LNCaP clone FGC (cell line): ENCODE results near the gene KRTAP17-1.

Source experiments
- DNase-seq: peaks from one replicate; pipeline ENCODE4 v3.0.0-alpha.2; 2011; ENCODE audit warnings: low read depth
- H3K4me3 ChIP-seq: 2 replicates; pipeline ENCODE4 v1.5.1; 2011; ENCODE audit warnings: mild to moderate bottlenecking, low read depth, low read length, control low read depth
- TF ChIP-seq, protein P1 (sequence below): IDR thresholded peaks from 2 replicates; pipeline ENCODE4 v1.5.1; 2012; ENCODE audit warnings: mild to moderate bottlenecking; ENCODE audit not compliant: control insufficient read depth, insufficient read depth; ENCODE audit errors: extremely low read depth

Gene KRTAP17-1

GRCh38 chr17:41301916-41302901 is 13.3 kb downstream of the KRTAP17-1 start, which contains the start of gene KRTAP29-1:
TSS of gene KRTAP29-1 (minus strand) at chr17:41302851. CDS start at chr17:41302851, 0 bp downstream.
- no peak within 1 kb of the TSS for H3K4me3 ChIP-seq
- TF ChIP-seq, protein P1, sequence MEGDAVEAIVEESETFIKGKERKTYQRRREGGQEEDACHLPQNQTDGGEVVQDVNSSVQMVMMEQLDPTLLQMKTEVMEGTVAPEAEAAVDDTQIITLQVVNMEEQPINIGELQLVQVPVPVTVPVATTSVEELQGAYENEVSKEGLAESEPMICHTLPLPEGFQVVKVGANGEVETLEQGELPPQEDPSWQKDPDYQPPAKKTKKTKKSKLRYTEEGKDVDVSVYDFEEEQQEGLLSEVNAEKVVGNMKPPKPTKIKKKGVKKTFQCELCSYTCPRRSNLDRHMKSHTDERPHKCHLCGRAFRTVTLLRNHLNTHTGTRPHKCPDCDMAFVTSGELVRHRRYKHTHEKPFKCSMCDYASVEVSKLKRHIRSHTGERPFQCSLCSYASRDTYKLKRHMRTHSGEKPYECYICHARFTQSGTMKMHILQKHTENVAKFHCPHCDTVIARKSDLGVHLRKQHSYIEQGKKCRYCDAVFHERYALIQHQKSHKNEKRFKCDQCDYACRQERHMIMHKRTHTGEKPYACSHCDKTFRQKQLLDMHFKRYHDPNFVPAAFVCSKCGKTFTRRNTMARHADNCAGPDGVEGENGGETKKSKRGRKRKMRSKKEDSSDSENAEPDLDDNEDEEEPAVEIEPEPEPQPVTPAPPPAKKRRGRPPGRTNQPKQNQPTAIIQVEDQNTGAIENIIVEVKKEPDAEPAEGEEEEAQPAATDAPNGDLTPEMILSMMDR, result no peak
- DNase-seq, result no peak

DNA sequence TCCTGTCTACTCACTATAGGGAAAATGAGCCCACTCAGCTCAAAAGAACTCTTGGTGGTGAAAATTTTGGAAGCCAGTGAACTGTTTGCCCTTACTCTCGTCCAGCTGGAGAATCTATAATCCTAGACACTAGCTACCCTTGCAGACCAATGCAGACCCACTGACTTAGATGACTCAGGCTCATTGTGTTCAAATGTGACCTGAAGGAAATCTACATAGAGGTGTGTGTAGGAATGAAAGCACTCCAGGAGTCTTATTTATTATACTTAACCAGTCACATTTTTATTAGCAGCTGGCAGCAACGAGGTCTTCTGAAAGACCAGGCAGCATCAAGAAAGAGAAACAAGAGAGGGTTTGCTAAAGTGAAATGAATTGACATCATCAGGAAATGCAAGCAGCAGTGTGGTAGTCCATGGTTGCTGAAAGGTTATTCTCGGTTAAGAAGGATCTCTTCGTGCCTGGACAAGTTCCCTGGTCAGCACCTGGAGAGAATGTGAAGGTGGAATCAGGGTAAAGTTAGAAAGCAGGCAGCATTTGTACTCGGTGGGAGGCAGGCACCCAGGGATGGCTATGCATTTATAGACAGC is 14.2 kb downstream of the KRTAP17-1 start:
- H3K4me3 ChIP-seq, result no peak overlapping the region
- TF ChIP-seq, protein P1, result no peak
- DNase-seq, result no peak

DNA sequence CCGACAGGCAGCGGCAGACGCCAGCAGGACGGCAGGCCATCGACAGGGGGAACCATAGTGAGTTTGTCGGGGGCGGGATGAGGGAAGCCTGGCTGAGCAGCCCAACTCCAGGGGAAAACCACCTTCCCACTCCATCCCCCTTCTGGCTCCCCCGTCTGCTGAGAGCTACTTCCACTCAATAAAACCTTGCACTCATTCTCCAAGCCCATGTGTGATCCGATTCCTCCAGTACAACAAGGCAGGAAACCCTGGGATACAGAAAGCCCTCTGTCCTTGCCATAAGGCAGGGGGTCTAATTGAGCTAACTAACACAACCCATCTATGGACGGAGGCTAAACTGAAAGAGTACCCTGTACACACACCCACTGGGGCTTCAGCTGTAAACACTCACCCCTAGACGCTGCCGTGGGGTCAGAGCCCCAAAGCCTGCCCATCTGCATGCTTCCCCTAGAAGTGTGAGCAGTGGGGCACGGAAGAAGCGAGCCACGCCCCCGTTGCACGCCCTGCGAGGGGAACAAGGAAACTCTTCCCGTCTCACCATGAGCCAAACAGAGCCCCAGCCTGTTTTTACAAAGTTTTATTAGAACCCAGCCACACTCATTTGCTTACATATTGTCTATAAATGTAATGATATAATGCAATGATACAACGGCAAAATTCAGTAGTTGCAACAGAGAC is 16.9 kb downstream of the KRTAP17-1 start:
- DNase-seq, result no peak
- TF ChIP-seq, protein P1, result no peak
- no peak overlapping the region for H3K4me3 ChIP-seq

DNA sequence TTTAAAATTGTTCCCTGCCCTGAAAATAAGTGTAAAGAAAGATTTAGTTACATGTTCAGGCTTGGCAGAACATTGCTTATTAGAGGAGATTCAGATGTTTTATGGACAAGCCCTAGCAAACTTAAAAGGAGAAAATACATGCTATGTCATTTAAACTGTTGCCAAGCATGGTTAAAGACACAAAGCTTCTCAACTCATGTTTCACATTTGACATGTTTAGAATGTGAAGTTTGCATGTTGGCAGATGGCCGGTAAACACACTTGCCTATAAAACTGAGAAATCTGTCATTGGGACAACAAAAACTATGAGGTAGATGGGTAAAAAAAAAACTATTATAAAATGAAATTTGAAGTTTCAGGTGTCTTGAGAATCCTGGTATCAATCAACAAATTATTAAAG is 18.7 kb downstream of the KRTAP17-1 start:
- no peak for DNase-seq
- TF ChIP-seq, protein P1, result no peak
- no peak overlapping the region for H3K4me3 ChIP-seq

- DNase-seq, result no peak
- TF ChIP-seq, protein P1, result no peak
- no peak overlapping the region for H3K4me3 ChIP-seq
Measured at GRCh38 chr17:41294016-41294415, 21.5 kb downstream of the KRTAP17-1 start.

GRCh38 chr17:41287050-41287449 is 28.5 kb downstream of the KRTAP17-1 start:
- H3K4me3 ChIP-seq, result no peak overlapping the region
- TF ChIP-seq, protein P1, result no peak
- no peak for DNase-seq
